HG03439 (cell line): ENCODE measurements around the gene PTBP1.
"Not testable (repeated sequence)": the region's sequence is repeated elsewhere in the genome, so short reads cannot be mapped to it uniquely, and the experiment has no call there.

Experiments used
- ATAC-seq: cut with Tn5 transposase; IDR thresholded peaks from one replicate; pipeline ENCODE4 v1.9.1; 2021; ENCODE audit warnings: mild to moderate bottlenecking, moderate library complexity; ENCODE audit not compliant: unreplicated experiment

Gene PTBP1

GRCh38 chr19:850979-851335 lies 53.7 kb downstream of the PTBP1 start:
- ATAC-seq, result no peak

- no peak for ATAC-seq
Observed at GRCh38 chr19:852136-853013, 55.1 kb downstream of the PTBP1 start, which contains the start of gene ELANE. ELANE (plus strand) TSS chr19:852303; CDS start chr19:852329, 26 bp downstream.

GRCh38 chr19:853014-853585 lies 55.8 kb downstream of the PTBP1 start:
- ATAC-seq, result no peak

- not testable (repeated sequence) for ATAC-seq
Observed at GRCh38 chr19:853614-854220, 56.5 kb downstream of the PTBP1 start.

- no peak for ATAC-seq
Observed at GRCh38 chr19:854549-854948, 57.3 kb downstream of the PTBP1 start.

- no peak for ATAC-seq
Observed at GRCh38 chr19:855142-855541, 57.9 kb downstream of the PTBP1 start.

GRCh38 chr19:855566-856120 lies 58.4 kb downstream of the PTBP1 start:
- no peak for ATAC-seq

- ATAC-seq, result no peak
Observed at GRCh38 chr19:858284-858683, 61.0 kb downstream of the PTBP1 start.

GRCh38 chr19:858868-859843 lies 61.9 kb downstream of the PTBP1 start, which contains the start of gene CFD:
CFD (plus strand) TSS chr19:859664; CDS start chr19:859690, 26 bp downstream.
- no peak for ATAC-seq

- no peak for ATAC-seq
Observed at GRCh38 chr19:861141-861755, 64.0 kb downstream of the PTBP1 start.
